Endothelial cell (in vitro differentiated cells): ENCODE results near the gene GPR26. TPM values are rescaled to one million over a fixed set of nuclear protein-coding genes. Genes with fewer than 3 reads are reported as not detected.

ENCODE experiments used
- DNase-seq: peaks from one replicate; pipeline ENCODE4 v3.0.0; 2021; ENCODE audit warnings: low spot score
- H3K27ac Mint-ChIP-seq: one replicate; pipeline ENCODE4 v1.8.0; 2021; ENCODE audit warnings: mixed read lengths, inconsistent platforms; ENCODE audit not compliant: unreplicated experiment
- H3K27me3 Mint-ChIP-seq: one replicate; pipeline ENCODE4 v1.8.0; 2021; ENCODE audit warnings: mild to moderate bottlenecking, moderate library complexity, mixed read lengths, inconsistent platforms; ENCODE audit not compliant: unreplicated experiment
- H3K36me3 Mint-ChIP-seq: one replicate; pipeline ENCODE4 v1.8.0; 2021; ENCODE audit warnings: mild to moderate bottlenecking, low read depth, mixed read lengths, inconsistent platforms; ENCODE audit not compliant: unreplicated experiment
- H3K4me1 Mint-ChIP-seq: one replicate; pipeline ENCODE4 v1.8.0; 2021; ENCODE audit warnings: mild to moderate bottlenecking, mixed read lengths, inconsistent platforms; ENCODE audit not compliant: unreplicated experiment
- H3K4me3 Mint-ChIP-seq: one replicate; pipeline ENCODE4 v1.8.0; 2021; ENCODE audit warnings: mild to moderate bottlenecking, mixed read lengths, inconsistent platforms; ENCODE audit not compliant: unreplicated experiment
- H3K9me3 Mint-ChIP-seq: one replicate; pipeline ENCODE4 v1.8.0; 2021; ENCODE audit warnings: mixed read lengths, inconsistent platforms; ENCODE audit not compliant: unreplicated experiment
- CTCF ChIP-seq: fragments of 200-600 bp; sonication (generic); IDR thresholded peaks from one replicate; pipeline ENCODE4 v1.5.0; 2021; ENCODE audit warnings: antibody characterized with exemption; ENCODE audit not compliant: unreplicated experiment
- total RNA-seq: library from RNA; stranded (reverse); fragmentation: NEBNext Ultra II Directional; extraction: Animal tissue kit (Norgen Biotek cat#: 25700); gene quantifications from one replicate; pipeline ENCODE4 v1.2.1, GENCODE V29; 2021; ENCODE audit not compliant: unreplicated experiment

Gene GPR26
- total RNA-seq, 1 donor from 2014 or later = 0.05 TPM

GRCh38 chr10:123681285-123681684, 15.1 kb downstream of the GPR26 start:
- TF ChIP-seq CTCF = no peak
- no peak for DNase-seq
- peak overlapping the region; percentile 3 for H3K27ac Mint-ChIP-seq
- H3K4me3 Mint-ChIP-seq = no peak overlapping the region
- no peaks in the 10 kb centered on the region for H3K9me3 Mint-ChIP-seq
- H3K4me1 Mint-ChIP-seq = peaks cover 3% of the 10 kb centered on the region
- H3K36me3 Mint-ChIP-seq = no peaks in the 10 kb centered on the region
- peaks cover 4% of the 10 kb centered on the region for H3K27me3 Mint-ChIP-seq

DNA sequence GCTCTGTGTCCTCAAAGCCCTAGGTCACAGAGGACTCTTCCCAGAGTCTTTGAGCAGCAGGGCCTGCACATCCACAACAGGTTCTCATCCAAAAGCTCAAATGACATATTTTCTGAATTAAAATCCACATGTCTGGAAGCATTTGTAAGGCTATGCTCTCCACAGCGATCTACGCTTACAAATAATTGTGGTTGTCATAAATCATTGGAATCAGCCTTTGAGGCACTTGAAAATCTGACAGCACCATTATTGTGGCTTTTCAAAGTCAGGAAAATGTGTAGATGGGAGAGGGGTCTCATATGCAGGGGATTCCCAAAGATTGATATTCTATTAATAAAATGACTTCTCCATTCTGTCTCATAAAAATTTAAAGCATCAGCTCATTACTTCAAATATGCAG, 16.3 kb downstream of the GPR26 start:
- no peak overlapping the region for H3K27ac Mint-ChIP-seq
- peaks cover 11% of the 10 kb centered on the region for H3K4me1 Mint-ChIP-seq
- H3K36me3 Mint-ChIP-seq = no peaks in the 10 kb centered on the region
- no peaks in the 10 kb centered on the region for H3K9me3 Mint-ChIP-seq
- TF ChIP-seq CTCF = no peak
- no peak for DNase-seq
- peaks cover 4% of the 10 kb centered on the region for H3K27me3 Mint-ChIP-seq
- no peak overlapping the region for H3K4me3 Mint-ChIP-seq

- H3K27me3 Mint-ChIP-seq = peaks cover 2% of the 10 kb centered on the region
Observed at GRCh38 chr10:123683459-123683858, 17.3 kb downstream of the GPR26 start.

GRCh38 chr10:123683865-123684264, 17.7 kb downstream of the GPR26 start:
- H3K36me3 Mint-ChIP-seq = no peaks in the 10 kb centered on the region
- H3K27me3 Mint-ChIP-seq = peaks cover 2% of the 10 kb centered on the region
- H3K4me3 Mint-ChIP-seq = no peak overlapping the region
- no peaks in the 10 kb centered on the region for H3K9me3 Mint-ChIP-seq
- no peak overlapping the region for H3K27ac Mint-ChIP-seq
- no peak for DNase-seq
- H3K4me1 Mint-ChIP-seq = peaks cover 11% of the 10 kb centered on the region
- TF ChIP-seq CTCF = no peak

More at GRCh38 chr10:123683459-123683858, 17.3 kb downstream of the GPR26 start:
- Mint-ChIP-seq H3K4me3 (no peak overlapping the region), H3K4me1 (peaks cover 11% of the 10 kb centered on the region), H3K27ac (no peak overlapping the region), H3K36me3 (no peaks in the 10 kb centered on the region), H3K9me3 (no peaks in the 10 kb centered on the region)
- no peak for TF ChIP-seq CTCF
- no peak for DNase-seq

GRCh38 chr10:123685260-123685659, 19.1 kb downstream of the GPR26 start:
- no peaks in the 10 kb centered on the region for H3K36me3 Mint-ChIP-seq
- H3K4me1 Mint-ChIP-seq = peaks cover 11% of the 10 kb centered on the region
- TF ChIP-seq CTCF = no peak
- no peak for DNase-seq
- H3K27me3 Mint-ChIP-seq = peaks cover 2% of the 10 kb centered on the region
- H3K4me3 Mint-ChIP-seq = no peak overlapping the region
- H3K9me3 Mint-ChIP-seq = no peaks in the 10 kb centered on the region
- no peak overlapping the region for H3K27ac Mint-ChIP-seq
